ACC112 (cell line): ENCODE results near the gene RING1.

Source experiments
- H2AFZ ChIP-seq: fragments of 200-600 bp; sonication (generic); one replicate; pipeline ENCODE4 v1.6.0; 2017; ENCODE audit warnings: antibody characterized with exemption, low read length; ENCODE audit not compliant: unreplicated experiment
- H3K27ac ChIP-seq: fragments of 200-600 bp; sonication (generic); 2 replicates; pipeline ENCODE4 v1.5.1; 2014; ENCODE audit warnings: low read depth, mild to moderate bottlenecking, antibody characterized with exemption, low read length, moderate library complexity
- H3K27me3 ChIP-seq: fragments of 200-600 bp; sonication (generic); 2 replicates; pipeline ENCODE4 v1.6.1; 2014; ENCODE audit warnings: mild to moderate bottlenecking, antibody characterized with exemption, low read length, moderate library complexity, mixed read lengths; ENCODE audit not compliant: insufficient read depth
- H3K36me3 ChIP-seq: fragments of 200-600 bp; sonication (generic); 2 replicates; pipeline ENCODE4 v1.6.1; 2016; ENCODE audit warnings: mild to moderate bottlenecking, antibody characterized with exemption, low read length, moderate library complexity, mixed read lengths; ENCODE audit not compliant: insufficient read depth
- H3K4me1 ChIP-seq: fragments of 200-600 bp; sonication (generic); one replicate; pipeline ENCODE4 v1.6.1; 2016; ENCODE audit warnings: low read length, mixed read lengths; ENCODE audit not compliant: insufficient read depth, unreplicated experiment, control insufficient read depth
- H3K4me3 ChIP-seq: fragments of 200-600 bp; sonication (generic); 2 replicates; pipeline ENCODE4 v1.5.1; 2014; ENCODE audit warnings: mild to moderate bottlenecking, low read depth, low read length
- H3K79me2 ChIP-seq: fragments of 200-600 bp; sonication (generic); one replicate; pipeline ENCODE4 v1.6.0; 2016; ENCODE audit warnings: low read length; ENCODE audit not compliant: control insufficient read depth, unreplicated experiment, insufficient read depth

The RING1 gene

DNA sequence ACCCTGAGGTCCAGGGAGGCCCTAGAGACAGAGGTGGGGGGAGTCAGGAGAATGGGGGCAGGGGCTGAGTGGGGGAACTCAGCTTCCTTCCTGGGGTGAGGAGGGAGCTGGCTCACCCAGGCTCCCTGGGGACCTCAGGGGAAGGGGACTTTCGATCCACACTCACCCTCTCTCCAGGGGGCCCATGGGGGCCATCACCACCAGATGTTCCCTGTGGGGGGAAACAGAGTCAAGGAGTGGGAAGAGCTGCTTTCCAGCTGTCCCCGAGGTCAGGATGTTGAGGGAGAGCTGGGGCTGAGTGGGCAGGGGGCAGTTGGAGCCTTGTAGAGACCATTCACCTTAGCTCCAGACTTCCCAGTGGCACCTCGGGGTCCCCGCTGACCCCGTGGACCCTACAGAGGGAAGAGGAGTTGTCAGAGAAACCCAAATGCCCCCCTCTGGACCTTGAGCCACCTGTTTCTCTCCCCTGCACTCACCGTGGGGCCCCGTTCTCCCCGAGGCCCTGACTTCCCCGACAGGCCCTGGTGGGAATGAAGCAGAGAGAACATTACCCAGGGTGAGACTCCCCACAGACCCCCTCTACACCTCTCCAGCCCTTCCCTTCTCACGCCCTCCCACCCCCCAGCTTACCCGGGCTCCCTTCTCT, 34.6 kb upstream of the RING1 start:
- no peaks in the 10 kb centered on the region for H3K36me3 ChIP-seq
- no peaks in the 10 kb centered on the region for H3K79me2 ChIP-seq
- H3K27me3 ChIP-seq = no peaks in the 10 kb centered on the region
- no peak overlapping the region for H2AFZ ChIP-seq
- no peak overlapping the region for H3K27ac ChIP-seq
- H3K4me3 ChIP-seq = no peak overlapping the region
- H3K4me1 ChIP-seq = peaks cover 3% of the 10 kb centered on the region

GRCh38 chr6:33174784-33175183, 33.5 kb upstream of the RING1 start:
- H3K27ac ChIP-seq = no peak overlapping the region
- peaks cover 3% of the 10 kb centered on the region for H3K4me1 ChIP-seq
- no peaks in the 10 kb centered on the region for H3K36me3 ChIP-seq
- H3K4me3 ChIP-seq = no peak overlapping the region
- no peaks in the 10 kb centered on the region for H3K79me2 ChIP-seq
- H3K27me3 ChIP-seq = no peaks in the 10 kb centered on the region
- H2AFZ ChIP-seq = no peak overlapping the region

DNA sequence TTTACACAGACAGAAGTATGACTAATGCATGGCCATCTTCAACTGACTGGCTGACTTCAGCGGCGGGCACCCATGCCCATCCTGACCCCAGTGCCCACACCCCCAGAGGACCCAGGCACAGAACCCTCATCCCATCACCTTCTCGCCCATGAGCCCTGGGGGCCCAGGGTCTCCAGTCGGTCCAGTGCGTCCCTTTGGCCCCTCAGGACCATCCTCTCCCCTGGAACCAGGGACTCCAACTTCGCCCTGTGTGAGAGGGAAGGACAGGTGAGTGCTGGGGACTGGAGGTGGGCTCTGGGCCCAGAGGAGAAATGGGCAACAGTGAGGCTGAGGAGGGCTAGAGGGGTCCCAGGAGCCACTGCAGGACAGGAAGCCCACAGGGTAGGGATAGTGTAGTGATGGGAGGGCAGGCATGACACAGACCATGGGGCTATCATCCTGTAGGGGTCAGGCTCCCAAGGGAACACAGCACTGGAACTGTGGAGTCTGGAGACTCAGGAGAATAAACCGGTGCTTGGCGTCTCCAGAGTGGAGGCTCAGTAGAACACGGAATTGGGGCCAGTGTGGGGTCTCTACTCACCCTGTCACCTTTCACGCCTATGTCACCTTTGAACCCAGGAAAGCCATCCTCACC, 32.7 kb upstream of the RING1 start:
- no peak overlapping the region for H3K27ac ChIP-seq
- no peak overlapping the region for H3K4me3 ChIP-seq
- no peaks in the 10 kb centered on the region for H3K79me2 ChIP-seq
- no peaks in the 10 kb centered on the region for H3K27me3 ChIP-seq
- H3K36me3 ChIP-seq = no peaks in the 10 kb centered on the region
- H3K4me1 ChIP-seq = no peaks in the 10 kb centered on the region
- no peak overlapping the region for H2AFZ ChIP-seq

- Histone ChIP-seq H3K27me3 (no peaks in the 10 kb centered on the region), H3K4me1 (no peaks in the 10 kb centered on the region), H3K27ac (no peak overlapping the region), H3K79me2 (no peaks in the 10 kb centered on the region), H3K36me3 (no peaks in the 10 kb centered on the region), H3K4me3 (no peak overlapping the region), H2AFZ (no peak overlapping the region)
Observed at GRCh38 chr6:33176906-33177305, 31.4 kb upstream of the RING1 start.

- Histone ChIP-seq H3K4me3 (no peak overlapping the region), H2AFZ (no peak overlapping the region), H3K4me1 (no peaks in the 10 kb centered on the region), H3K79me2 (no peaks in the 10 kb centered on the region), H3K27me3 (no peaks in the 10 kb centered on the region), H3K36me3 (no peaks in the 10 kb centered on the region), H3K27ac (no peak overlapping the region)
Observed at GRCh38 chr6:33177552-33178446, 30.5 kb upstream of the RING1 start.

GRCh38 chr6:33178755-33179475, 29.4 kb upstream of the RING1 start:
- Histone ChIP-seq H2AFZ (no peak overlapping the region), H3K27me3 (no peaks in the 10 kb centered on the region), H3K4me3 (no peak overlapping the region), H3K36me3 (no peaks in the 10 kb centered on the region), H3K4me1 (no peaks in the 10 kb centered on the region), H3K27ac (no peak overlapping the region), H3K79me2 (no peaks in the 10 kb centered on the region)

DNA sequence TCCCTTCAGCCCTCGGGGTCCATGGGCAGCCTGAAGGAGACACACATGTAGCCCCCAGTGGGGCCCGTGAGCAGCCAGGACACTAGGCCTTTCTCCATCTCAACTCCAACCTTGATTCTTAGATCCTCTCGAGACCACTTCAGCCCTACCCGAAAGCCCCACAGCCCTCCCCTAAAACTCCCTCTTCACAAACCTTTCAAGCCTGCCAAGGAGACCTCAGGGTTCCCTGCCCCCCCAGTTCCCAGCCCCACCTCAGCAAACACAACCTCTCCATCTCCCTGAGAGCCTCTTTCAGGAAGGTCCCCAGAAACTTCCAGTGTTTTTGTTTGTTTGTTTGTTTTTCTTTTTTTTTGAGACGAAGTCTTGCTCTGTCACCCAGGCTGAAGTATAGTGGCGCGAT, 27.2 kb upstream of the RING1 start:
- Histone ChIP-seq H2AFZ (no peak overlapping the region), H3K4me3 (no peak overlapping the region), H3K79me2 (no peaks in the 10 kb centered on the region), H3K27ac (no peak overlapping the region), H3K27me3 (no peaks in the 10 kb centered on the region), H3K4me1 (no peaks in the 10 kb centered on the region), H3K36me3 (no peaks in the 10 kb centered on the region)

GRCh38 chr6:33183071-33183683, 25.1 kb upstream of the RING1 start:
- Histone ChIP-seq H3K4me3 (no peak overlapping the region), H3K4me1 (no peaks in the 10 kb centered on the region), H2AFZ (peak overlapping the region; percentile 47), H3K27me3 (no peaks in the 10 kb centered on the region), H3K79me2 (no peaks in the 10 kb centered on the region), H3K27ac (no peak overlapping the region), H3K36me3 (no peaks in the 10 kb centered on the region)

- Histone ChIP-seq H2AFZ (no peak overlapping the region), H3K27me3 (no peaks in the 10 kb centered on the region), H3K79me2 (no peaks in the 10 kb centered on the region), H3K27ac (no peak overlapping the region), H3K4me3 (no peak overlapping the region), H3K36me3 (no peaks in the 10 kb centered on the region), H3K4me1 (no peaks in the 10 kb centered on the region)
Observed at GRCh38 chr6:33185190-33185589, 23.1 kb upstream of the RING1 start.

- Histone ChIP-seq H2AFZ (no peak overlapping the region), H3K79me2 (no peaks in the 10 kb centered on the region), H3K4me3 (no peak overlapping the region), H3K4me1 (no peaks in the 10 kb centered on the region), H3K27ac (no peak overlapping the region), H3K27me3 (peaks cover 2% of the 10 kb centered on the region; the same call in 1 of the 2 replicates), H3K36me3 (no peaks in the 10 kb centered on the region)
Observed at GRCh38 chr6:33185654-33186187, 22.6 kb upstream of the RING1 start.
